ENCODE measurements around the gene BMAL1.

Gene BMAL1

DNA sequence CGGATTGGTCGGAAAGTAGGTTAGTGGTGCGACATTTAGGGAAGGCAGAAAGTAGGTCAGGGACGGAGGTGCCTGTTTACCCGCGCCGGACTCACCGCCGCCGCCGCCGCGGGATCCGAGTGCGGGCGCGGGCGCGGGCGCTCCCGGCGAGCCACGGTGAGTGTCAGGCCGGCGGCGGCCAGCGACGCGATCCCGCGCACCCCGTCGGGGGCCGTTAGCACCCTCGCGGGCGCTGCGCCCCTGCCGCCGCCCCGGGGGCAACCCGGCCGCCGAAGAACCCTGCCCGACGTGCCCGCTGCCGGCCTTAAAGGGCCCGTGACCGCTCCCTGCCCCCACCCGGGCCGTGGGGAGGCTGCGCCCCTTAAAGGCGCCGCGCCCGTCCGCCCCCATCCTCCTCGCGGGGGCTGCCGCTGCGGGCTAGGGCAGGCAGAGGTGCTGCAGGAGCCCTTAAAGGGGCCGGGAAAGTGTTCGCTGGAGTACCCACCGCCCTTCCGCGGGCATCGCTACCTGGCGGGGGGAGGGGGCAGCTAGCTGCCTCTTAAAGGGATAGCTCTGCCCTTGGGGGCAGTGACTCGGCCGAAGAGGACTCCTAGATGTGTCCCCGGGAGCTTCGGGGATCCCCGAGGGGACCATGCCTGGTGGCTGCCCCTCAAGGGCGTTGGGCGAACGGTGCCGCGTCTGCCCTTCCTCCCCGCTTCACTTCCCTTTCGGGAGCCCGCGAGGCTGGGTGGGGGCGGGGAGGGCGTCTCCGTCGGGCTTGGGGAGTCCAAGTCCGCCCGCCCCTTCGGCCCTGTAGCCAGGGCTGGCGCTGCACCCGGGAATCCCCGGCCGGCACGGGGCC, at the start of gene BMAL1:
BMAL1 (plus strand) TSS at position 23 of the 841 bp plus-strand sequence. CDS start 76,519 bp downstream, outside the sequence.
- H3K4me2 ChIP-seq (ENCODE audit: low read depth, low read length, poor library complexity, severe bottlenecking), result no peak within 1 kb of the TSS
- H3K27ac ChIP-seq (ENCODE audit: low read depth, low read length), result no peak within 1 kb of the TSS
- no peaks in the 10 kb centered on the region for H3K79me2 ChIP-seq (ENCODE audit: insufficient read depth, low read length)
- H2AFZ ChIP-seq (ENCODE audit: low read depth, low read length, severe bottlenecking), result no peak within 1 kb of the TSS
- H3K9me2 ChIP-seq (replicated peaks; ENCODE audit: insufficient read depth, low read length), result no peaks in the 10 kb centered on the region
- no peaks in the 10 kb centered on the region for H3K27me3 ChIP-seq (ENCODE audit: low read length)
- H4K20me1 ChIP-seq (ENCODE audit: low read depth, low read length), result no peaks in the 10 kb centered on the region
- no peaks in the 10 kb centered on the region for H3K36me3 ChIP-seq (ENCODE audit: low read length)
- no peaks in the 10 kb centered on the region for H3F3A ChIP-seq (ENCODE audit: insufficient read depth)
- no peak within 1 kb of the TSS for H3K9ac ChIP-seq (ENCODE audit: low read length)
- no peaks in the 10 kb centered on the region for H3K9me3 ChIP-seq (ENCODE audit: insufficient read depth, low read length)
- TF ChIP-seq, protein P1, sequence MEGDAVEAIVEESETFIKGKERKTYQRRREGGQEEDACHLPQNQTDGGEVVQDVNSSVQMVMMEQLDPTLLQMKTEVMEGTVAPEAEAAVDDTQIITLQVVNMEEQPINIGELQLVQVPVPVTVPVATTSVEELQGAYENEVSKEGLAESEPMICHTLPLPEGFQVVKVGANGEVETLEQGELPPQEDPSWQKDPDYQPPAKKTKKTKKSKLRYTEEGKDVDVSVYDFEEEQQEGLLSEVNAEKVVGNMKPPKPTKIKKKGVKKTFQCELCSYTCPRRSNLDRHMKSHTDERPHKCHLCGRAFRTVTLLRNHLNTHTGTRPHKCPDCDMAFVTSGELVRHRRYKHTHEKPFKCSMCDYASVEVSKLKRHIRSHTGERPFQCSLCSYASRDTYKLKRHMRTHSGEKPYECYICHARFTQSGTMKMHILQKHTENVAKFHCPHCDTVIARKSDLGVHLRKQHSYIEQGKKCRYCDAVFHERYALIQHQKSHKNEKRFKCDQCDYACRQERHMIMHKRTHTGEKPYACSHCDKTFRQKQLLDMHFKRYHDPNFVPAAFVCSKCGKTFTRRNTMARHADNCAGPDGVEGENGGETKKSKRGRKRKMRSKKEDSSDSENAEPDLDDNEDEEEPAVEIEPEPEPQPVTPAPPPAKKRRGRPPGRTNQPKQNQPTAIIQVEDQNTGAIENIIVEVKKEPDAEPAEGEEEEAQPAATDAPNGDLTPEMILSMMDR (IDR thresholded peaks at IDR 0.05; ENCODE audit: insufficient read depth, low read length, poor library complexity, severe bottlenecking), result no peak
- TF ChIP-seq EZH2phosphoT487 (conservative IDR thresholded peaks at IDR 0.05; ENCODE audit: low read length), result no peak
- no peak within 1 kb of the TSS for H3K4me3 ChIP-seq (ENCODE audit: insufficient read depth, low read length, poor library complexity, severe bottlenecking)

DNA sequence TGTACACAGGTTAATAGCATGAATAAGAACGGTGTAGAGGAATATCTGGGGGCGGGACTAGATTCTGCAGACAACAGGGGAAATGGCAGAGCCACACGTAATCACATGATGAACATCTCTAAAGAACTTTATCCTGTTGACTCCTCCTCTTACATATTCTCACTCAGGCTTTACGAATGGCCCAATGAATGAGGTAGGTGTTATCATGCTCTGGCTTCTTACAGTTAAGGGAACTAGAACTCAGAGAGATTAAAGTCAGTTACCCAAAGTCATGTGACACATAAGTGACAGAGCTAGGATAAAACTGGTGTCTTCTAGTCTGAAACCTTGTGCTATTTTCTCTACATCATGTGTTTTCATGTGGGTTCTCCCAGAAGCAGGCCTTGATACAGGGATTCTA, 49.0 kb upstream of the BMAL1 start:
- H3F3A ChIP-seq (ENCODE audit: insufficient read depth), result no peaks in the 10 kb centered on the region
- H3K9me3 ChIP-seq (ENCODE audit: insufficient read depth, low read length), result no peaks in the 10 kb centered on the region
- no peak for TF ChIP-seq EZH2phosphoT487 (conservative IDR thresholded peaks at IDR 0.05; ENCODE audit: low read length)
- TF ChIP-seq, protein P1 (IDR thresholded peaks at IDR 0.05; ENCODE audit: insufficient read depth, low read length, poor library complexity, severe bottlenecking), result no peak
- H3K9ac ChIP-seq (ENCODE audit: low read length), result no peak overlapping the region
- H3K36me3 ChIP-seq (ENCODE audit: low read length), result no peaks in the 10 kb centered on the region
- H4K20me1 ChIP-seq (ENCODE audit: low read depth, low read length), result no peaks in the 10 kb centered on the region
- no peaks in the 10 kb centered on the region for H3K27me3 ChIP-seq (ENCODE audit: low read length)
- H3K4me3 ChIP-seq (ENCODE audit: insufficient read depth, low read length, poor library complexity, severe bottlenecking), result no peak overlapping the region
- no peaks in the 10 kb centered on the region for H3K79me2 ChIP-seq (ENCODE audit: insufficient read depth, low read length)
- H3K9me2 ChIP-seq (replicated peaks; ENCODE audit: insufficient read depth, low read length), result no peaks in the 10 kb centered on the region
- H3K27ac ChIP-seq (ENCODE audit: low read depth, low read length), result no peak overlapping the region
- no peak overlapping the region for H3K4me2 ChIP-seq (ENCODE audit: low read depth, low read length, poor library complexity, severe bottlenecking)
- no peak overlapping the region for H2AFZ ChIP-seq (ENCODE audit: low read depth, low read length, severe bottlenecking)

DNA sequence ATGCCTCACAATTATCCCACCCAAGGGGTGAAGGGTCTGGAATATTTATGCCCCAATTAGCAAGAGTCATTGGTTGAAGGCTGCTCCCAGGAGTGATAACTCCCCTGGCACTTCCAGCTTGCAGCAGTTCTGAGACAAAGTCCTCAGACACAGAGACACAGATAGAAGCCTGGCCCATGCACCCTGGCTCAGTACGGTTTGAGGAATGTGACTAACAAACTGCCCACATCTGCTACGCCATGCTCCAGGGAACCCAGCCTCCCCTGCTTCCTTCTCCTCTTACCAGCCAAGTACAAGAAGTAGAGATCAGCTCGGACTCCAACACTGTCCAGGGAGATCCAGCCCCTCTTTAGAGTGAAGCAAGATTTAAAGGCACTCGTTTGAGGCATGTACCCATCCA, 48.5 kb upstream of the BMAL1 start:
- Histone ChIP-seq H4K20me1 (ENCODE audit: low read depth, low read length) (no peaks in the 10 kb centered on the region), H3K36me3 (ENCODE audit: low read length) (no peaks in the 10 kb centered on the region), H3K4me3 (ENCODE audit: insufficient read depth, low read length, poor library complexity, severe bottlenecking) (no peak overlapping the region), H3K9me3 (ENCODE audit: insufficient read depth, low read length) (no peaks in the 10 kb centered on the region), H3F3A (ENCODE audit: insufficient read depth) (no peaks in the 10 kb centered on the region), H3K9me2 (replicated peaks; ENCODE audit: insufficient read depth, low read length) (no peaks in the 10 kb centered on the region), H3K27me3 (ENCODE audit: low read length) (no peaks in the 10 kb centered on the region), H3K4me2 (ENCODE audit: low read depth, low read length, poor library complexity, severe bottlenecking) (no peak overlapping the region), H3K27ac (ENCODE audit: low read depth, low read length) (no peak overlapping the region), H3K9ac (ENCODE audit: low read length) (no peak overlapping the region), H2AFZ (ENCODE audit: low read depth, low read length, severe bottlenecking) (no peak overlapping the region), H3K79me2 (ENCODE audit: insufficient read depth, low read length) (no peaks in the 10 kb centered on the region)
- no peak for TF ChIP-seq EZH2phosphoT487 (conservative IDR thresholded peaks at IDR 0.05; ENCODE audit: low read length)
- TF ChIP-seq, protein P1 (IDR thresholded peaks at IDR 0.05; ENCODE audit: insufficient read depth, low read length, poor library complexity, severe bottlenecking), result no peak

Data from SU-DHL-6 (cell line).